T-helper 2 cell treated with Interferon-gamma antibody and Interleukin-4, amounts not matched to agents 5 μg/mL and 100 μg/mL, for 36 hours (primary cell): ENCODE measurements around the gene DDIAS.
"Not testable (repeated sequence)": the region's sequence is repeated elsewhere in the genome, so short reads cannot be mapped to it uniquely, and the experiment has no call there.

Experiments
- DNase-seq: peaks from one replicate; pipeline ENCODE4 v3.0.0; 2021; ENCODE audit warnings: low spot score
- H3K27ac Mint-ChIP-seq: one replicate; pipeline ENCODE4 v1.8.0; 2021; ENCODE audit warnings: mild to moderate bottlenecking, mixed read lengths
- H3K27me3 Mint-ChIP-seq: one replicate; pipeline ENCODE4 v1.8.0; 2021; ENCODE audit warnings: low read depth, mixed read lengths
- H3K36me3 Mint-ChIP-seq: one replicate; pipeline ENCODE4 v1.8.0; 2021; ENCODE audit warnings: low read depth, mixed read lengths
- H3K4me1 Mint-ChIP-seq: one replicate; pipeline ENCODE4 v1.8.0; 2021; ENCODE audit warnings: low read depth, mixed read lengths
- H3K4me3 Mint-ChIP-seq: one replicate; pipeline ENCODE4 v1.8.0; 2022; ENCODE audit warnings: mild to moderate bottlenecking, moderate library complexity, mixed read lengths
- H3K9me3 Mint-ChIP-seq: one replicate; pipeline ENCODE4 v1.8.0; 2021; ENCODE audit warnings: mixed read lengths

The DDIAS gene

GRCh38 chr11:82945682-82946081, 44.1 kb downstream of the DDIAS start:
- DNase-seq, result no peak
- Mint-ChIP-seq H3K9me3 (peaks cover 6% of the 10 kb centered on the region), H3K4me3 (no peak overlapping the region), H3K36me3 (no peaks in the 10 kb centered on the region), H3K27me3 (peaks cover 15% of the 10 kb centered on the region), H3K4me1 (no peaks in the 10 kb centered on the region), H3K27ac (no peak overlapping the region)

- Mint-ChIP-seq H3K9me3 (peaks cover 36% of the 10 kb centered on the region), H3K36me3 (peaks cover 29% of the 10 kb centered on the region), H3K27ac (no peak overlapping the region), H3K27me3 (peaks cover 24% of the 10 kb centered on the region), H3K4me1 (peaks cover 4% of the 10 kb centered on the region), H3K4me3 (no peak overlapping the region)
- no peak for DNase-seq
Observed at GRCh38 chr11:82949352-82949751, 47.8 kb downstream of the DDIAS start.

GRCh38 chr11:82950502-82950901, 49.0 kb downstream of the DDIAS start:
- Mint-ChIP-seq H3K27me3 (peaks cover 24% of the 10 kb centered on the region), H3K36me3 (peaks cover 38% of the 10 kb centered on the region), H3K9me3 (peaks cover 47% of the 10 kb centered on the region), H3K4me1 (peaks cover 14% of the 10 kb centered on the region)
- H3K4me3 Mint-ChIP-seq, DNase-seq, H3K27ac Mint-ChIP-seq: not testable (repeated sequence)

DNA sequence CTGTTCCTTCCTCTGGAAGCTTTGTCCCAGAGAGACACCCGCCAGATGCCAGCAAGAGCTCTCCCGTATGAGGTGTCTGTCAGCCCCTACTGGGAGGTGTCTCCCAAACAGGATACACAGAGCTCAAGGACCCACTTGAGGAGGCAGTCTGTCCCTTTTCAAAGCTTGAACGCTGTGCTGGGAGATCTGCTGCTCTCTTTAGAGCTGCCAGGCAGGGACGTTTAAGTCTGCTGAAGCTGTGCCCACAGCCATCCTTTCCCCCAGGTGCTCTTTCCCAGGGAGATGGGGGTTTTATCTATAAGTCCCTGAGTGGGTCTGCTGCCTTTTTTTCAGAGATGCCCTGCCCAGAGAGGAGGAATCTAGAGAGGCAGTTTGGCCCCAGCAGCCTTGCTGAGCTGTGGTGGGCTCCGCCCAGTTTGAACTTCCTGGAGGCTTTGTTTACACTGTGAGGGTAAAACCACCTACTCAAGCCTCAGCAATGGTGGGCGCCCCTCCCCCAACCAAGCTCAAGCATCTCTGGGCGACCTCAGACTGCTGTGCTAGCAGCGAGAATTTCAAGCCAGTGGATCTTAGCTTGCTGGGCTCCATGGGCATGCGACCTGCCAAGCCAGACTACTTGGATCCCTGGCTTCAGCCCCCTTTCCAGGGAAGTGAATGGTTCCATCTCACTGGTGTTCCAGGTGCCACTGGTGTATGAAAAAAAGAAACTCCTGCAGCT, 54.4 kb downstream of the DDIAS start:
- peak overlapping the region; percentile 41 for H3K4me3 Mint-ChIP-seq
- H3K36me3 Mint-ChIP-seq, result peaks cover 46% of the 10 kb centered on the region
- peak; percentile 28 for DNase-seq
- not testable (repeated sequence) for H3K27me3 Mint-ChIP-seq
- H3K27ac Mint-ChIP-seq, result peak overlapping the region; percentile 66
- H3K9me3 Mint-ChIP-seq, result peaks cover 47% of the 10 kb centered on the region
- peaks cover 51% of the 10 kb centered on the region for H3K4me1 Mint-ChIP-seq

DNA sequence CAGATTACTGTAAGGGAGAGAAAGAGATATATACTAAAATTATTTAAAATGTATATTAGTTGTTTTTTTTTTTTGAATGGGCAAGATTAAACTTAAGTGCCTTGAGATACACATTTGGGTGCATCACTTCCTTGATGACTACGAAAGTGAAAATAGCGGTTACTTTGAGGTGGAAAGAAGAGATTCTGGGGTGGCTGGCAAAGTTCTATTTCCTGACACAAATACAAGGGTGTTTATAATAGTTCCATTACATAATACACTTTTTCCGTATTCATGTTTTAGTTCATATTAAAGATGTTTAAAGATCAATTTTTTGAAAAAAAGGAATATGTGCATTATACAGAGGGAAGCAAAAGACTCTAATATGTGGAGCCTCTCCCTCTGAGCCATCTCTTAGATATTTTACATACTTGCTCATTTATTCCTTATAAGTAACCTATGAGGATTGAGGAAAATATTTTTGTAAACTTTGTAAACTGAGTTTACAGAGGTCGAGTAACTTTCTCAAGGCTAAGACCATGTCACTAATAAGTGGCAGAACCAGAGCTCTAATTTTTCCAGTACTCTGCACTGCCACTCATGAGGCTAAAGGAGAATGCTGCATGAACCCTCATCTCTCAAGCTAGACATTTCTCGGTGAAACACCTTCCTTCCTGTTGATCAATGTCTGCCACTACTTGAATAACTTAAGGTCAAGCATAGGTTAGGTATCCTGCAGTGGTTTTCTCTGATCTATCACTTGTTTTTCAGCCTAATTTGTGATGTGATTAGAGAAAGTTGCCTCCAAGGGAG, 58.6 kb downstream of the DDIAS start:
- Mint-ChIP-seq H3K4me1 (peaks cover 55% of the 10 kb centered on the region), H3K36me3 (peaks cover 18% of the 10 kb centered on the region), H3K27me3 (peaks cover 5% of the 10 kb centered on the region), H3K4me3 (peak overlapping the region; percentile 58), H3K27ac (peak overlapping the region; percentile 47), H3K9me3 (peaks cover 20% of the 10 kb centered on the region)
- peak; percentile 58 for DNase-seq

- peaks cover 16% of the 10 kb centered on the region for H3K9me3 Mint-ChIP-seq
- H3K4me3 Mint-ChIP-seq, result peak overlapping the region; percentile 58
- peaks cover 5% of the 10 kb centered on the region for H3K27me3 Mint-ChIP-seq
- H3K4me1 Mint-ChIP-seq, result peaks cover 50% of the 10 kb centered on the region
- H3K36me3 Mint-ChIP-seq, result peaks cover 15% of the 10 kb centered on the region
- peak overlapping the region; percentile 47 for H3K27ac Mint-ChIP-seq
- DNase-seq, result no peak
Observed at GRCh38 chr11:82960779-82961143, 59.2 kb downstream of the DDIAS start.

GRCh38 chr11:82962021-82962420, 60.5 kb downstream of the DDIAS start:
- H3K4me1 Mint-ChIP-seq, result peaks cover 40% of the 10 kb centered on the region
- not testable (repeated sequence) for H3K27me3 Mint-ChIP-seq, H3K4me3 Mint-ChIP-seq, H3K27ac Mint-ChIP-seq, DNase-seq
- peaks cover 15% of the 10 kb centered on the region for H3K9me3 Mint-ChIP-seq
- peaks cover 11% of the 10 kb centered on the region for H3K36me3 Mint-ChIP-seq

- Mint-ChIP-seq H3K4me1 (peaks cover 10% of the 10 kb centered on the region), H3K27ac (no peak overlapping the region), H3K9me3 (peaks cover 6% of the 10 kb centered on the region), H3K27me3 (peaks cover 3% of the 10 kb centered on the region), H3K36me3 (peaks cover 5% of the 10 kb centered on the region), H3K4me3 (no peak overlapping the region)
- DNase-seq, result no peak
Observed at GRCh38 chr11:82967381-82967780, 65.8 kb downstream of the DDIAS start.

DNA sequence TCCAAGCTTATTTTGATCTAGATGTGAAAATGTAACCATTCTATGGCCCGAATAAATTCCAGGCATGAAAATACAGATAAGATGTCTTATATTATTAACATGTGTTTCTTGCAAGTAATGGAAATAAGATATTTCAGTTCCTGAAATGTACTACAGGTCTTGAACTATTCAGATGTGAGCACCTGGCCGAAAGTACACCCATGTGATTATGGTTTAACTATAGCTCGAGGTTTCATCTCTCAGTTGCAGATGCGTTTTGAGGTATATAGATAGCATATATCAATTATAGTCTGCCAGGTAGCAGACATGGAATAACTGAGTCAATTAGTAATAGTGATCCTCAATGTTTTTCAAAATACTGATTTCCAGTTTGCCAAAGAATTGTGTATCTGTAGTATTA, 68.3 kb downstream of the DDIAS start:
- Mint-ChIP-seq H3K27me3 (peaks cover under 1% of the 10 kb centered on the region), H3K36me3 (no peaks in the 10 kb centered on the region), H3K27ac (no peak overlapping the region), H3K4me3 (no peak overlapping the region), H3K4me1 (peaks cover 2% of the 10 kb centered on the region), H3K9me3 (no peaks in the 10 kb centered on the region)
- no peak for DNase-seq

GRCh38 chr11:82970507-82971083, 69.1 kb downstream of the DDIAS start:
- H3K4me3 Mint-ChIP-seq, DNase-seq: not testable (repeated sequence)

GRCh38 chr11:82971519-82971946, 70.0 kb downstream of the DDIAS start:
- H3K9me3 Mint-ChIP-seq, H3K4me1 Mint-ChIP-seq, H3K27me3 Mint-ChIP-seq, H3K36me3 Mint-ChIP-seq: not testable (repeated sequence)
- DNase-seq, result peak; percentile 52
- H3K4me3 Mint-ChIP-seq, result peak overlapping the region; percentile 81
- H3K27ac Mint-ChIP-seq, result peak overlapping the region; percentile 63

More at GRCh38 chr11:82970507-82971083, 69.1 kb downstream of the DDIAS start:
- not testable (repeated sequence) for H3K27ac Mint-ChIP-seq, H3K36me3 Mint-ChIP-seq, H3K27me3 Mint-ChIP-seq, H3K4me1 Mint-ChIP-seq, H3K9me3 Mint-ChIP-seq

- peak overlapping the region; percentile 81 for H3K4me3 Mint-ChIP-seq
Observed at GRCh38 chr11:82972103-82972502, 70.6 kb downstream of the DDIAS start.

GRCh38 chr11:82974135-82974534, 72.6 kb downstream of the DDIAS start:
- H3K27me3 Mint-ChIP-seq, result peaks cover 3% of the 10 kb centered on the region
- H3K27ac Mint-ChIP-seq, result no peak overlapping the region
- no peak overlapping the region for H3K4me3 Mint-ChIP-seq
- H3K9me3 Mint-ChIP-seq, result no peaks in the 10 kb centered on the region
- no peak for DNase-seq
- peaks cover 18% of the 10 kb centered on the region for H3K4me1 Mint-ChIP-seq
- no peaks in the 10 kb centered on the region for H3K36me3 Mint-ChIP-seq

More at GRCh38 chr11:82972103-82972502, 70.6 kb downstream of the DDIAS start:
- Mint-ChIP-seq H3K9me3 (no peaks in the 10 kb centered on the region), H3K27me3 (peaks cover 3% of the 10 kb centered on the region), H3K4me1 (peaks cover 2% of the 10 kb centered on the region), H3K36me3 (no peaks in the 10 kb centered on the region), H3K27ac (no peak overlapping the region)
- no peak for DNase-seq

- peaks cover 3% of the 10 kb centered on the region for H3K27me3 Mint-ChIP-seq
- no peaks in the 10 kb centered on the region for H3K36me3 Mint-ChIP-seq
- peaks cover 22% of the 10 kb centered on the region for H3K4me1 Mint-ChIP-seq
- H3K27ac Mint-ChIP-seq, result no peak overlapping the region
- H3K9me3 Mint-ChIP-seq, result no peaks in the 10 kb centered on the region
- no peak for DNase-seq
- no peak overlapping the region for H3K4me3 Mint-ChIP-seq
Observed at GRCh38 chr11:82974851-82975250, 73.3 kb downstream of the DDIAS start.
